ENCODE results near the gene YY1AP1.
"Not testable (repeated sequence)": the region's sequence is repeated elsewhere in the genome, so short reads cannot be mapped to it uniquely, and the experiment has no call there.

Gene YY1AP1
- 76.0 to 91.0 reads per million in 2 donors for total RNA-seq

- peak; percentile 83 to 95 (median 85) for DNase-seq
These were observed at the start of gene YY1AP1 for GRCh38 chr1:155688324-155689080. Gene YY1AP1, minus strand, starts transcription at chr1:155688774. Its CDS starts 8,338 bp downstream, at chr1:155680436.

DNA sequence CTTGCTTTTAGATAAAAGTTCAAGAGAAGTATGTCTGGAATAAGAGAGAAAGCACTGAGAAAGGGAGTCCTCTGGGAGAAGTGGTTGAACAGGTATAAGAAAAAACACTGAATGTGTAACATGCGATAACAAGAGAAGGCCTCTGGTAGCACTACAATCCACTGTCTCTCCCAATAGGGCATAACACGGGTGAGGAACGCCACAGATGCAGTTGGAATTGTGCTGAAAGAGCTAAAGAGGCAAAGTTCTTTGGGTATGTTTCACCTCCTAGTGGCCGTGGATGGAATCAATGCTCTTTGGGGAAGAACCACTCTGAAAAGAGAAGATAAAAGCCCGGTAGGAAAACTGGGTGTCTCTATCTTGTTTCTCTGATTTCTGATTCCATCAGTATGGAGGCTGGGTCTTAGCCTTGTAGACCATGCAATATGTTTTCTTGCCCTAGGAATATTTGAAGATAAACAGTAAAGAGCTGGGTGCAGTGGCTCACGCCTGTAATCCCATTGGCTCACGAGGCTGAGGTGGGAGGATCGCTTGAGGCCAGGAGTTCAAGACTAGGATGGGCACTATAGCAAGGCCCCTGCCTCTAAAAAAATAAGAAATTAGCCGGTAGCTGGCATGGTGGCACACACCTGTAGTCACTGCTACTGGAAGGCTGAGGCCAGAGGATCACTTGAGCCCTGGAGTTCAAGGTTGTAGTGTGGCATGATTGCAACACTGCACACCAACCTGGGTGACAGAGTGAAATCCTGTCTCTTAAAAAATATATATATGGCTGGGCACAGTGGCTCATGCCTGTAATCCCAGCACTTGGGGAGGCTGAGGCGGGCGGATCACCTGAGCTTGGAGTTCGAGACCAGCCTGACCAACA lies 40.7 kb upstream of the YY1AP1 start:
- DNase-seq, result peak in 1 of 5 experiments; percentile 41

- DNase-seq, result no peak
These were observed 36.6 kb upstream of the YY1AP1 start for GRCh38 chr1:155725142-155725541.

- DNase-seq, result no peak
These were observed 31.1 kb upstream of the YY1AP1 start for GRCh38 chr1:155719703-155720102.

GRCh38 chr1:155718524-155719115 lies 30.0 kb upstream of the YY1AP1 start:
- not testable (repeated sequence) for DNase-seq

GRCh38 chr1:155717041-155717440 lies 28.5 kb upstream of the YY1AP1 start:
- peak in 1 of 5 experiments; percentile 17 for DNase-seq

- DNase-seq, result no peak
These were observed 27.2 kb upstream of the YY1AP1 start for GRCh38 chr1:155715777-155716176.

DNA sequence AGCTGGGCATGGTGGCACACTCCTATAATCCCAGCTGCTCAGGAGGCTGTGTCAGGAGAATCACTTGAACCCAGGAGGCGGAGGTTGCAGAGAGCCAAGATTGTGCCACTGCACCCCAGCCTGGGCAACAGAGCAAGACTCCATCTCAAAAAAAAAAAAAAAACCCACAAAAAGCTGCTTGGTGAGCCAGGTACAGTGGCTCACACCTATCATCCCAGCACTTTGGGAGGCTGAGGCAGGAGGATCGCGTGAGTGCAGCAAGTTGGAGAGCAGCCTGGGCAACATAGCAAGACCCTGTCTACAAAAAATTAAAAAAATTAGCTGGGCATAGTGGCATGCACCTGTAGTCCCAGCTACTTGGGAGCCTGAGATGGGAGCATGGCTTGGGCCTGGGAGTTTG lies 26.5 kb upstream of the YY1AP1 start:
- DNase-seq, result not testable (repeated sequence)

- DNase-seq, result no peak
These were observed 24.5 kb upstream of the YY1AP1 start for GRCh38 chr1:155713075-155713474.

- peak in 1 of 5 experiments; percentile 15 for DNase-seq
These were observed 24.1 kb upstream of the YY1AP1 start for GRCh38 chr1:155712636-155713035.

GRCh38 chr1:155711457-155711856 lies 22.9 kb upstream of the YY1AP1 start:
- DNase-seq, result not testable (repeated sequence)

GRCh38 chr1:155709391-155709790 lies 20.8 kb upstream of the YY1AP1 start:
- no peak for DNase-seq

DNA sequence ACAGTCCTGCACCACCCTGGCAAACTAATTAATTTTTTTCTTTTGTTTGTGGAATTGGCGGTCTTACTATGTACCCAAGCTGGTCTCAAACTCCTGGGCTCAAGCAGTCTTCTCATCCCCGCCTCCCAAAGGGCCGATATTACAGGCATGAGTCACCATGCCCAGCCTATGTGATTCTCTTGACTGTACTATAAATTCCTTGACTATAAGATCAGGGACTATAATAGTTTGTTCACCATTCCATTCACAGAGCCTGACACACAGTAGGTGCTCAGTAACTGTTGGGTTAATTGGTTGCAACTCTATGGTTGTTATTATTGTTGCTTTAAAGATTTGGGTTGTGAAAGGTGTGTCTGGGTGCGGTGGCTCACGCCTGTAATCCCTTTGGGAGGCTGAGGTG lies 17.6 kb upstream of the YY1AP1 start:
- no peak for DNase-seq

DNA sequence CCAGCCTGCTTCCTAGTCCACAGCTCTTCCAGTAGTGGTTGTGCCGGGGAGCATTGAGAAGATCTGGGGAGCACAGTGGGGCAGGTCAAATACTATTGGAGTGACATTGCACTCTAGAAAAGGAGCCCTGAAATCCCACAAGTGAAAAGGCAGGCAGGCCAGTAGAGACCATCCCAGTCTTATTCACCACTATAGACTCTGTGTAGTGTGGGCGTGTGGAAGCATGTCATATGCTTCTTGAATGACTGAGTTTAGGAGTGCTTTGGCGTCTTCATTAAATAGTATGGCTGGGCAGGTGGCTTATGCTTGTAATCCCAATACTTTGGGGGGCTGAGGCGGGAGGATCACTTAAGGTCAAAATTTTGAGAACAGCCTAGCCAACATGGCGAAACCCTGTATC lies 15.8 kb upstream of the YY1AP1 start:
- DNase-seq, result not testable (repeated sequence)

DNA sequence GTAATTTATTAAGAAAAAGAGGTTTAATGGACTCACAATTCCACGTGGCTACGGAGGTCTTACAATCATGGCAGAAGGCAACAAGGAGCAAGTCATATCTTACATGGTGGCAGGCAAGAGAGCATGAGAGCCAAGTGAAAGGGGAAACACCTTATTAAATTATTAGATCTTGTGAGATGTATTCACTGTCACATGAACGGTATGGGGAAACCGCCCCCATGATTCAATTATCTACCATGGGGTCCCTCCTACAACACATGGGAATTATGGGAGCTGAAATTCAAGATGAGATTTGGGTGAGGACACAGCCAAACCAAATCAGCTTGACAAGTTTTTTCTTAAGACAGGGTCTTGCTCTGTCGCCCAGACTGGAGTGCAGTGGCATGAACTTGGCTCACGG lies 14.6 kb upstream of the YY1AP1 start:
- DNase-seq, result no peak

DNA sequence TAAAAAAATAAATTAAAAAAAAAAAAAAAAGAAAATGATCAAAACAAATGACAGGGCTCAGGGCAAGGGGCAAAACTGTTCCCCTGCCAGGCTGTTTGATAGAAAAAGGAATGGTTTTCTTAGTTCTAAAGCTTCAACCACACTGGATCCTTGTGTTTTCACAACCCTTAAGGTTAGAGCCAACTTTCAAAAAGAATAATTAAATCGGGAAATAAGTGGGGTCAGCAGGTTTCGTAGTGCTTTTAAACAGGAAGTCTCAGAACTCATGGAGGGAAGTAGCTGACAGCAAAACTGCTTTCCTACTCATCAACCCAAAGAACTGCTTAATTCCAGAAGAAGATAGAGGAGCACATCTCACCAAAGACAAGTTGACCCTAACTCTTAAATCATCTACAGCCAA lies 13.1 kb upstream of the YY1AP1 start:
- DNase-seq, result not testable (repeated sequence)

DNA sequence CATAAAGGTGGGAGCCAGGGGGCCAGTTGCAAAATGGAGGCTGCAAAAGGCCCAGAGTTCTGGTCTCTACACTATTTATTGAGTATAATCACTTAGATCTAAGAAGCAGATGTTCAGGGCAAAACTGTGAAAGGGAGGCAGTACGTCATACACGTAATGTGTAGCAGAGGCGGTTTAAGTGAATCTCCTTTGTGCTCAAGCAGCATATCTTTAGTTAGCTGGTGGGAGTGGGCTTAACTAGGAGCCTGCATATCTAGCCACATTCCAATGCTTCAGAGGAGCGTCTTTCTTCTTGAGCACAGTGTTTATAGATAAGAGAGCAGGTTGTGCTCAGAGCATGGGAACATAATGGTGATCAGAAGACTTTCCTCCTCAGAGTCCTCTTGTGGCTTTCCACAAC lies 10.5 kb upstream of the YY1AP1 start:
- not testable (repeated sequence) for DNase-seq

- no peak for DNase-seq
These were observed 9.9 kb upstream of the YY1AP1 start for GRCh38 chr1:155698382-155699038.

DNA sequence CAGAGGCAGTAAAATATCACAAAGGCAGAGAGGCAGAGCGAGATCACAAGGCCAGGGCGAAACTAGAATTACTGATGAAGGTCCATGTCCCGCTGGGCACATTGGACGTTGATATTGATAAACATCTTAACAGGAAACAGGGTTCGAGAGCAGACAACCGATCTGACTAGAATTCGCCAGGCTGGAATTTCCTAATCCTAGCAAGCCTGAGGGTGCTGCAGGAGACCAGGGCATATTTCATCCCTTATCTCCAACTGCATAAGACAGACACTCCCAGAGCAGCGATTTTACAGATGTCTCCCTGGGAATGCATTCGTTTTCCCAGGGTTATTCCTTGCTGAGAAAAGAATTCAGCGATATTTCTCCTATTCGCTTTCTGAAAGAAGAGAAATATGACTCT lies 9.0 kb upstream of the YY1AP1 start:
- DNase-seq, result not testable (repeated sequence)

DNA sequence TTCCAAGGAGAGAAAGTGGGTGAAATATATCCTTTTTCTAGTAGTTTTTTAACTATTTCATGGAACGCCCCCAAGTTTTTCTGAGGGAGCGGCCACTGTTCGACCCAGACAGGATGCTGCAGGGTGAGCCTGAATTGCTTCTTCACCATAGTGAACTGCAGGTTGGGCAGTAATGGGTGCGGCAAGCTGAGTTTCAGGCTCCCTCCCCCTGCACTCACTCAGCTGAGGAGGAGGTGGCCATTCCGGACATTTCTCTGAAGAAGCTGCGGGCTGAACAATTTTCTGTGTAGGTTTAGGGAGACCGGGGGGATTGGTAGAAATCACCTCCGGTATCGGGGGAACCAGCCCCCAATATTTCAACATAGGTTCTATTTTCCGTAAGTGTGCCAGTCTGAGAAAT lies 8.5 kb upstream of the YY1AP1 start:
- no peak for DNase-seq

GRCh38 chr1:155696524-155696923 lies 8.0 kb upstream of the YY1AP1 start:
- no peak for DNase-seq

DNA sequence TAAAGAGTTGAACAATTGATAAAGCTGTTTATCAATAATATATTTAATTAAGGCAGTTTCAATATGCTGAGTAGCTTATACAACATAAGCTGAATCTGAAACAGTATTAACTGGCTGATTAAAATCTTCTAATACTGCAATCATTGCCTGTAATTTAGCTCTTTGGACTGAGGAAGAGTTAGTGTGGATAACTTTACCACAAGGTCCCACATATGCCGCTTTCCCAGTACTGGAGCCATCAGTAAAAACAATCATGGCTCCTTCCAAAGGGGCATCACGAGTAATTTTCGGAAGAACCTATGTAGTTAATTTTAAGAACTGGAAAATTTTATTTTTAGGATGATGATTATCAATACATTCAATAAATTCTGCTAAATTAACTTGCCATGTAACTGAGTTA lies 7.0 kb upstream of the YY1AP1 start:
- no peak for DNase-seq

DNA sequence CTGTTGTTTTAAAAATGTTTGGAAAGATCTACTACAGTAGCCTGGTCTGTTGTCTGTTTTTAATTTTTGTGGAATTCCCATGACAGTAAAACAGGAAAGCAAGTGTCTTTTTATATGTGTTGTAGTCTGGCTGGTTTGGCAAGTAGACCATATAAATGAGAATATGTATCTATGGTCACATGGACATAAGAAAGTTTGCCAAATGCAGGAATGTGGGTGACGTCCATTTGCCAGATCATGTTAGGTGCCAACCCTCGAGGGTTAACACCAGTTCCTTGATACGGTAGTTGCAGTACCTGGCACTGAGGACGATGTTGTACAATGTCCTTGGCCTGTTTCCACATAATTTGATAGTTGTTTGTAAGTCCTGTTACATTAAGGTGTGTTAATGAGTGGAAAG lies 6.5 kb upstream of the YY1AP1 start:
- DNase-seq, result no peak
